ENCODE measurements around the gene SNORC.

- TF ChIP-seq CTCF (conservative IDR thresholded peaks at IDR 0.05; ENCODE audit: low read length) (no peak), EZH2phosphoT487 (IDR thresholded peaks at IDR 0.05; ENCODE audit: borderline replicate concordance, low read depth, low read length) (no peak)
Measured at GRCh38 chr2:232877940-232878511, 8.0 kb downstream of the SNORC start.

Data from OCI-LY7 (cell line).